ENCODE measurements around the gene PNMA8A. TPM values are rescaled to one million over a fixed set of nuclear protein-coding genes. Genes with fewer than 3 reads are reported as not detected.

The PNMA8A gene, protein sequence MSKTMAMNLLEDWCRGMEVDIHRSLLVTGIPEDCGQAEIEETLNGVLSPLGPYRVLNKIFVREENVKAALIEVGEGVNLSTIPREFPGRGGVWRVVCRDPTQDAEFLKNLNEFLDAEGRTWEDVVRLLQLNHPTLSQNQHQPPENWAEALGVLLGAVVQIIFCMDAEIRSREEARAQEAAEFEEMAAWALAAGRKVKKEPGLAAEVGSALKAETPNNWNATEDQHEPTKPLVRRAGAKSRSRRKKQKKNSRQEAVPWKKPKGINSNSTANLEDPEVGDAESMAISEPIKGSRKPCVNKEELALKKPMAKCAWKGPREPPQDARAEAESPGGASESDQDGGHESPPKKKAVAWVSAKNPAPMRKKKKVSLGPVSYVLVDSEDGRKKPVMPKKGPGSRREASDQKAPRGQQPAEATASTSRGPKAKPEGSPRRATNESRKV
- total RNA-seq (2014; rRNA removed; shearing (Covaris generic)), result 17.8 and 19.6 TPM in 2 replicates
- 21.7 and 28.0 TPM in 2 replicates for polyA plus RNA-seq (2016; fragmentation: Nextera tagmentation; extraction: Ambion mirVana)
- long read RNA-seq, partial matches to known transcripts, result 4 of 7 reads
- long read RNA-seq, other reads (novel, unspliced or antisense), result 2 of 7 reads

DNA sequence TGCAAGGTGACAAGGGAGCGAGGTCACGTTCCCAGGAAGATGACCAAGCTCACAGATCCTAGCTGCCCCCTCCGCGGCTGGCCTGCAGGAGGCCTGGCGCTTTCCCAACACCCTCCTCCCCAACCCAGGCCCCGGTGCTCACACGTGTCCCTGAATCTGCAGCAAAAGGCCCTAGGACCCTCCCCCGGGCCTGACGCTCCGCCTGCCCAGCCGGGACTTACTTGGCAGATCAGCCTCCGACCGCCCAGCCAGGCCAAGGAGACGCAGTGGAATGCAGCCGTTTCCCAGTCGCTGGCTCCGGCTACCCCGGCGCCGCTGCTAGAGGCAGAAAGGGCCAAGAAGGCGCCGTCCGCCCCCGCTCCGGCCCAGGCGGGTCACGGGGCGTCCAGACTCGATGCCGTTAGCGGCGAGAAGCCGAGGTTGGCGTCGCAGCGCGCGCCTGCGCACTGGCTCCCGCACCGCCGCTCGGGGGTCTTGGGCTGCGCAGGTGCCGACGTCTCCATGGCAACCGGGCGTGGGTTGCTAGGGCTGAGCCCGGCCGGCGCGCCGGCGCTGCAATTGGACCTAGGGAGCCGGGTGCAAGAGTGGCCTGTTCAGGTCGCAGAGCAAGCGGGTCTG, at the start of gene PNMA8A:
Gene PNMA8A, minus strand, starts transcription at position 448 of the 618 bp plus-strand sequence. CDS start 528 bp downstream, outside the sequence.
- Histone ChIP-seq H3K4me2 (peak within 1 kb of the TSS; percentile 95), H3F3A (replicated peaks; ENCODE audit: low read depth) (0 out of 2 replicates have a peak, but pooled peaks cover 3% of the 10 kb centered on the region), H3K27ac (ENCODE audit: low read depth) (no peak within 1 kb of the TSS), H3K36me3 (ENCODE audit: insufficient read depth) (no peaks in the 10 kb centered on the region), H3K27me3 (ENCODE audit: insufficient read depth) (peaks cover 5% of the 10 kb centered on the region; the same call in 1 of the 2 replicates), H3K9me2 (ENCODE audit: insufficient read depth) (no peaks in the 10 kb centered on the region), H3K79me2 (replicated peaks; ENCODE audit: insufficient read depth) (peaks cover 4% of the 10 kb centered on the region; the same call in 1 of the 2 replicates), H2AFZ (peak within 1 kb of the TSS; percentile 95), H3K4me1 (ENCODE audit: insufficient read depth) (peaks cover 14% of the 10 kb centered on the region), H4K20me1 (replicated peaks; ENCODE audit: insufficient read depth) (no peaks in the 10 kb centered on the region), H3K4me3 (peak within 1 kb of the TSS; percentile 85)
- Mint-ChIP-seq H3K4me1 (peaks cover 11% of the 10 kb centered on the region), H3K36me3 (ENCODE audit: low read depth) (peaks cover 40% of the 10 kb centered on the region), H3K4me3 (peak within 1 kb of the TSS; percentile 75), H3K27ac (no peak within 1 kb of the TSS), H3K9me3 (no peaks in the 10 kb centered on the region), H3K27me3 (ENCODE audit: insufficient read depth, low read depth, poor library complexity) (peaks cover 15% of the 10 kb centered on the region)
- peak; percentile 92 for ATAC-seq
- DNase-seq (ENCODE audit: low spot score), result peak; percentile 96
- TF ChIP-seq CREB1 (CRISPR knock-in tag; IDR thresholded peaks at IDR 0.05; ENCODE audit: low read depth) (no peak; the same call in 1 of the 2 replicates), NANOG (IDR thresholded peaks at IDR 0.05; ENCODE audit: borderline replicate concordance) (no peak), JUNB (IDR thresholded peaks at IDR 0.05; ENCODE audit: unreplicated experiment) (no peak), EZH2 (IDR thresholded peaks at IDR 0.05; ENCODE audit: low read depth, unreplicated experiment) (no peak), ZNF114 (CRISPR knock-in tag; IDR thresholded peaks at IDR 0.05) (no peak), POLR2AphosphoS5 (IDR thresholded peaks at IDR 0.05; ENCODE audit: low read depth) (peak; percentile 86)
- TF ChIP-seq, protein P1, sequence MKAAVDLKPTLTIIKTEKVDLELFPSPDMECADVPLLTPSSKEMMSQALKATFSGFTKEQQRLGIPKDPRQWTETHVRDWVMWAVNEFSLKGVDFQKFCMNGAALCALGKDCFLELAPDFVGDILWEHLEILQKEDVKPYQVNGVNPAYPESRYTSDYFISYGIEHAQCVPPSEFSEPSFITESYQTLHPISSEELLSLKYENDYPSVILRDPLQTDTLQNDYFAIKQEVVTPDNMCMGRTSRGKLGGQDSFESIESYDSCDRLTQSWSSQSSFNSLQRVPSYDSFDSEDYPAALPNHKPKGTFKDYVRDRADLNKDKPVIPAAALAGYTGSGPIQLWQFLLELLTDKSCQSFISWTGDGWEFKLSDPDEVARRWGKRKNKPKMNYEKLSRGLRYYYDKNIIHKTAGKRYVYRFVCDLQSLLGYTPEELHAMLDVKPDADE (IDR thresholded peaks at IDR 0.05), result no peak
- TF ChIP-seq, protein P2, sequence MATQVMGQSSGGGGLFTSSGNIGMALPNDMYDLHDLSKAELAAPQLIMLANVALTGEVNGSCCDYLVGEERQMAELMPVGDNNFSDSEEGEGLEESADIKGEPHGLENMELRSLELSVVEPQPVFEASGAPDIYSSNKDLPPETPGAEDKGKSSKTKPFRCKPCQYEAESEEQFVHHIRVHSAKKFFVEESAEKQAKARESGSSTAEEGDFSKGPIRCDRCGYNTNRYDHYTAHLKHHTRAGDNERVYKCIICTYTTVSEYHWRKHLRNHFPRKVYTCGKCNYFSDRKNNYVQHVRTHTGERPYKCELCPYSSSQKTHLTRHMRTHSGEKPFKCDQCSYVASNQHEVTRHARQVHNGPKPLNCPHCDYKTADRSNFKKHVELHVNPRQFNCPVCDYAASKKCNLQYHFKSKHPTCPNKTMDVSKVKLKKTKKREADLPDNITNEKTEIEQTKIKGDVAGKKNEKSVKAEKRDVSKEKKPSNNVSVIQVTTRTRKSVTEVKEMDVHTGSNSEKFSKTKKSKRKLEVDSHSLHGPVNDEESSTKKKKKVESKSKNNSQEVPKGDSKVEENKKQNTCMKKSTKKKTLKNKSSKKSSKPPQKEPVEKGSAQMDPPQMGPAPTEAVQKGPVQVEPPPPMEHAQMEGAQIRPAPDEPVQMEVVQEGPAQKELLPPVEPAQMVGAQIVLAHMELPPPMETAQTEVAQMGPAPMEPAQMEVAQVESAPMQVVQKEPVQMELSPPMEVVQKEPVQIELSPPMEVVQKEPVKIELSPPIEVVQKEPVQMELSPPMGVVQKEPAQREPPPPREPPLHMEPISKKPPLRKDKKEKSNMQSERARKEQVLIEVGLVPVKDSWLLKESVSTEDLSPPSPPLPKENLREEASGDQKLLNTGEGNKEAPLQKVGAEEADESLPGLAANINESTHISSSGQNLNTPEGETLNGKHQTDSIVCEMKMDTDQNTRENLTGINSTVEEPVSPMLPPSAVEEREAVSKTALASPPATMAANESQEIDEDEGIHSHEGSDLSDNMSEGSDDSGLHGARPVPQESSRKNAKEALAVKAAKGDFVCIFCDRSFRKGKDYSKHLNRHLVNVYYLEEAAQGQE (IDR thresholded peaks at IDR 0.05; ENCODE audit: unreplicated experiment), result no peak
